ENCODE data around the gene ZBTB20. TPM values are rescaled to one million over a fixed set of nuclear protein-coding genes. Genes with fewer than 3 reads are reported as not detected.

The ZBTB20 gene
- total RNA-seq, 2 experiments from 2014 or later, result 5.2 to 6.4 TPM

- no peaks in the 10 kb centered on the region for H3K27me3 Mint-ChIP-seq
- H3K9me3 Mint-ChIP-seq (ENCODE audit: low read depth), result no peaks in the 10 kb centered on the region
- no peaks in the 10 kb centered on the region for H3K36me3 Mint-ChIP-seq (ENCODE audit: low read depth)
- H3K4me3 Mint-ChIP-seq, result no peak overlapping the region
- intact Hi-C loops (cut with DNase I, micrococcal nuclease), result no loop called here
- H3K4me1 Mint-ChIP-seq, result peaks cover 35% of the 10 kb centered on the region
- DNase-seq, result no peak
- ATAC-seq, result no peak
- H3K27ac Mint-ChIP-seq, result no peak overlapping the region
- POLR2A ChIA-PET, result no interaction called here
- CTCF ChIA-PET, result interaction anchor here (0.7 to 6.1 kb wide), 9 partner anchors 12 to 270 kb away, joined by 3 to 89 read pairs (median 4); no protein-coding TSS in a partner anchor
Observed at GRCh38 chr3:114420072-114420471, 727.0 kb downstream of the ZBTB20 start.

DNA sequence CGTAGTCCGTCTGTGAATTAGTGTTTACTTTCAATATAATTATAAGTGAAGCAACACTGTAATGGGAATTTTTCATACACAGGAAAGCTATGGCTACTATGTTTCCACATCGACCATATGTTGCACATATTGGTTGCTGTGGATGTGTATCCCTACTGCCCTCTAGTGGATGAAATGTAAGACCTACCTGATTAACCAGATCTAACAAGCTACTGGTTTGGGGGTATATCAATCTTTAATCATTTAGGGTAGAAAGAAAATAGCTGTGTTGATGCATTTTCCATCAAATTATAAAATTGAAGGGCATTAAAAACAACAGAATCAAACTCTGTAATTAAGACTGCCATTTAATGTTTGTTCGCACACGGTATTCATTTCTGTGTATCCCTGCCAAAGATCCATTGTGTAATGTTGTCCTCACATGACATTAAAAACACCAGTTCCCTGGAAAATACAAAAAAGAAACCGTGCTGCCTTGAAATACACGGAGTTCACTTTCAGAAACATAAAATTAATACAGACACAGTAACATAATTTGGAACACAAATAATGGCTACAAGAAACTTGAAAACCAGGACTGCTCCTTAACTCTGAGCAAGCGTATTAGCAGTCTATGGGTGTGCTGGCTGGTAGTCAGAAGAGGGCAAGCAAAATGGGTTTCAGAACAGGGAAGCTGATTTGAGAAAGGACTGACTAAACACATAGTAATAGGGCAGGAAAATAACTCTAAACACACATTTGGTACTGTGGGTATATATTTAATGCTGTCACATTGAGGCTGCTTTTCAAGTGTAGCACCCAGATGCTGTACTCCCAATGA is 728.2 kb downstream of the ZBTB20 start:
- no peaks in the 10 kb centered on the region for H3K9me3 Mint-ChIP-seq (ENCODE audit: low read depth)
- H3K36me3 Mint-ChIP-seq (ENCODE audit: low read depth), result no peaks in the 10 kb centered on the region
- ChIA-PET POLR2A (interaction anchor here (0.7 to 1.2 kb wide), 3 partner anchors 108 to 200 kb away, joined by 3 to 5 read pairs (median 3); no protein-coding TSS in a partner anchor), CTCF (interaction anchor here (0.5 to 6.1 kb wide), 34 partner anchors 10 to 858 kb away, joined by 3 to 89 read pairs (median 4); partner anchors contain the start of gene TIGIT)
- peak overlapping the region; percentile 29 for H3K4me3 Mint-ChIP-seq
- intact Hi-C loops (cut with DNase I, micrococcal nuclease), result loop anchor here (1.0 to 10.0 kb wide), 15 partner anchors 35 to 1366 kb away; partner anchors contain the start of genes ATP6V1A (in 1 of the 2) and ZBTB20 (in 1 of the 2)
- H3K27ac Mint-ChIP-seq, result peak overlapping the region; percentile 79
- ATAC-seq (peak; percentile 70), DNase-seq (no peak)
- peaks cover 35% of the 10 kb centered on the region for H3K4me1 Mint-ChIP-seq
- H3K27me3 Mint-ChIP-seq, result no peaks in the 10 kb centered on the region

- Mint-ChIP-seq H3K27me3 (no peaks in the 10 kb centered on the region), H3K9me3 (ENCODE audit: low read depth) (no peaks in the 10 kb centered on the region), H3K4me3 (peak overlapping the region; percentile 29), H3K36me3 (ENCODE audit: low read depth) (no peaks in the 10 kb centered on the region), H3K27ac (peak overlapping the region; percentile 79), H3K4me1 (peaks cover 40% of the 10 kb centered on the region)
- intact Hi-C loops (cut with DNase I, micrococcal nuclease), result loop anchor here (1.0 to 10.0 kb wide), 14 partner anchors 34 to 1367 kb away; partner anchors contain the start of genes ATP6V1A (in 1 of the 2) and ZBTB20 (in 1 of the 2)
- CTCF ChIA-PET, result interaction anchor here (0.5 to 6.1 kb wide), 31 partner anchors 9 to 507 kb away, joined by 3 to 89 read pairs (median 4); partner anchors contain the start of gene TIGIT
- ATAC-seq (peak; percentile 93), DNase-seq (no peak)
- POLR2A ChIA-PET, result interaction anchor here (0.5 to 1.2 kb wide), 5 partner anchors 36 to 203 kb away, joined by 3 to 9 read pairs (median 3); no protein-coding TSS in a partner anchor
Observed at GRCh38 chr3:114418107-114418506, 729.0 kb downstream of the ZBTB20 start.

DNA sequence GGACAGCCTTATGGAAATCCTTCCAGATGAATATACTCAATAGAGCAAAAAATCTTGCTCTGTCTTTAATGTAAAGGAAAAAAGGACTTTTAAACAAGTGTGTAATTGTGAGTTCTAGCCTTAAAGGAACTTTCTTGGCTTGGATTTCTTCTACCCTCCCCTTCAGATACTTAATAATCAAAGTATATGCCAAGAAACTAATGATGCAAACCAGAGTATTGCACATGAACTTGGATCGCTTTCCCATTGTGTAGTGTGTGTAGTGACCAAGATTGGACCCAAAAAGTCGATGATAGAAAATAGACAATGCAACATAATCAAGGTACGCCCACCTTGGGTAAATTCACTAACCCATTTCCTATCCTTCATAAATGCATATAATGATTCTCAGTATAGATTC is 729.4 kb downstream of the ZBTB20 start:
- ATAC-seq (no peak), DNase-seq (no peak)
- intact Hi-C loops (cut with DNase I, micrococcal nuclease), result loop anchor here (1.0 to 10.0 kb wide), 14 partner anchors 33 to 1367 kb away; partner anchors contain the start of genes ATP6V1A (in 1 of the 2) and ZBTB20 (in 1 of the 2)
- Mint-ChIP-seq H3K27ac (peak overlapping the region; percentile 32), H3K9me3 (ENCODE audit: low read depth) (no peaks in the 10 kb centered on the region), H3K4me1 (peaks cover 42% of the 10 kb centered on the region), H3K27me3 (no peaks in the 10 kb centered on the region), H3K4me3 (no peak overlapping the region), H3K36me3 (ENCODE audit: low read depth) (no peaks in the 10 kb centered on the region)
- ChIA-PET CTCF (interaction anchor here (0.6 to 6.1 kb wide), 18 partner anchors 8 to 507 kb away, joined by 3 to 89 read pairs (median 8); partner anchors contain the start of gene TIGIT), POLR2A (interaction anchor here (0.5 to 1.2 kb wide), 3 partner anchors 37 to 203 kb away, joined by 3 to 9 read pairs (median 3); no protein-coding TSS in a partner anchor)

DNA sequence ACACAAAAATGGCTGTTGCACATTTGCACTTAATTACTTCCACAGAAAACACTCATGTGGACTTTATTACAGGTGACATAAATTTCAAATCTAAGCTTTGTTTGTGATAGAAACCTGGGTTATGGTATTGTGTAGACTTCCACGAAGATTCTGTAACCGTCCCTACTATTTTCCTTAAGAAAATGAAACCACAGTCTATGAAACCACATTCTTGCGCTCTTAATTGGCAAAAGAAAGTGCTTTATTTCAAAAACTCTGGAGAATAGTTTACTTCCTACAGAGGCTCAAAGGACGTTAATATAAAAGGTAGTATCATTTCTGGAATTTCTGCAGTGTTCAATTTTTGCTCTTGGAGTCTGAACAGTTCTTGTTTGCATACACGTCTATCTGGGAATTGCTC is 729.8 kb downstream of the ZBTB20 start:
- no peak for DNase-seq
- Mint-ChIP-seq H3K27me3 (no peaks in the 10 kb centered on the region), H3K4me1 (peaks cover 44% of the 10 kb centered on the region), H3K27ac (no peak overlapping the region), H3K36me3 (ENCODE audit: low read depth) (no peaks in the 10 kb centered on the region), H3K9me3 (ENCODE audit: low read depth) (no peaks in the 10 kb centered on the region), H3K4me3 (no peak overlapping the region)
- ATAC-seq, result no peak
- CTCF ChIA-PET, result interaction anchor here (0.9 to 6.1 kb wide), 6 partner anchors 22 to 203 kb away, joined by 3 to 89 read pairs (median 8); no protein-coding TSS in a partner anchor
- POLR2A ChIA-PET, result no interaction called here
- intact Hi-C loops (cut with DNase I, micrococcal nuclease), result loop anchor here (5.0 to 10.0 kb wide), 4 partner anchors 110 to 1368 kb away; partner anchors contain the start of gene ZBTB20 (in 1 of the 2)

GRCh38 chr3:114411811-114412803 is 735.0 kb downstream of the ZBTB20 start:
- no peaks in the 10 kb centered on the region for H3K27me3 Mint-ChIP-seq
- ChIA-PET CTCF (interaction anchor here (0.7 to 2.2 kb wide), 2 partner anchors 17 to 270 kb away, joined by 3 to 6 read pairs; no protein-coding TSS in a partner anchor), POLR2A (no interaction called here)
- H3K36me3 Mint-ChIP-seq (ENCODE audit: low read depth), result no peaks in the 10 kb centered on the region
- peak overlapping the region; percentile 48 for H3K27ac Mint-ChIP-seq
- H3K9me3 Mint-ChIP-seq (ENCODE audit: low read depth), result no peaks in the 10 kb centered on the region
- ATAC-seq (peak; percentile 95), DNase-seq (peak; percentile 59)
- H3K4me3 Mint-ChIP-seq, result no peak overlapping the region
- H3K4me1 Mint-ChIP-seq, result peaks cover 25% of the 10 kb centered on the region
- intact Hi-C loops (cut with DNase I, micrococcal nuclease), result loop anchor here (1.0 to 10.0 kb wide), 4 partner anchors 28 to 1373 kb away; partner anchors contain the start of gene ZBTB20 (in 1 of the 2)

DNA sequence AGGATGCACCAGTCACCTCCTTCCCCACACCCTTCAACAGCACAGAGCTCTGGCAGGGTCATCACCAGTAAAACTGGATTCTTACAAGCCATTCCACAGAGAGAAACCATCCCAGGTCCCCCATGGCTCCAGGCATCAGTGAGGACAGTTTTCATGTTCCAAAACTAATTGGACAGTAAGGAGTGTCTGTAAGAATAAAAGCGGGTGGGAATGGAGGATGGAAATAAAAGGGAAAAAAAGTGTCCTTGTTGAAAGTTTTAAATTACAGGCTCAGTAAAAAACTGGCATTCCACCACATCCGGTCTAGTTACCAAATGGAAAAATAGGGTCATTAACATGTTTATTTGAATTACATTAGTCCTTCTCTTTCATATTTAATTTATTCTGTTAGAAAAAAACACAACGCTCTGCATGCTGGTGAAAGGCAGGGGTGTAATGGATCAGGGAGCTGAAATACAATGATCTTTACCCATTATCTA is 735.9 kb downstream of the ZBTB20 start:
- H3K27ac Mint-ChIP-seq, result no peak overlapping the region
- no peaks in the 10 kb centered on the region for H3K27me3 Mint-ChIP-seq
- ATAC-seq (no peak), DNase-seq (no peak)
- H3K9me3 Mint-ChIP-seq (ENCODE audit: low read depth), result no peaks in the 10 kb centered on the region
- H3K4me1 Mint-ChIP-seq, result peaks cover 20% of the 10 kb centered on the region
- POLR2A ChIA-PET, result no interaction called here
- no peak overlapping the region for H3K4me3 Mint-ChIP-seq
- CTCF ChIA-PET, result interaction anchor here (0.6 to 0.8 kb wide), 2 partner anchors 10 to 173 kb away, joined by 3 read pairs; no protein-coding TSS in a partner anchor
- no peaks in the 10 kb centered on the region for H3K36me3 Mint-ChIP-seq (ENCODE audit: low read depth)
- intact Hi-C loops (cut with DNase I, micrococcal nuclease), result loop anchor here (10.0 kb wide), 3 partner anchors 566 to 1374 kb away; partner anchors contain the start of gene ZBTB20 (in 1 of the 2)

DNA sequence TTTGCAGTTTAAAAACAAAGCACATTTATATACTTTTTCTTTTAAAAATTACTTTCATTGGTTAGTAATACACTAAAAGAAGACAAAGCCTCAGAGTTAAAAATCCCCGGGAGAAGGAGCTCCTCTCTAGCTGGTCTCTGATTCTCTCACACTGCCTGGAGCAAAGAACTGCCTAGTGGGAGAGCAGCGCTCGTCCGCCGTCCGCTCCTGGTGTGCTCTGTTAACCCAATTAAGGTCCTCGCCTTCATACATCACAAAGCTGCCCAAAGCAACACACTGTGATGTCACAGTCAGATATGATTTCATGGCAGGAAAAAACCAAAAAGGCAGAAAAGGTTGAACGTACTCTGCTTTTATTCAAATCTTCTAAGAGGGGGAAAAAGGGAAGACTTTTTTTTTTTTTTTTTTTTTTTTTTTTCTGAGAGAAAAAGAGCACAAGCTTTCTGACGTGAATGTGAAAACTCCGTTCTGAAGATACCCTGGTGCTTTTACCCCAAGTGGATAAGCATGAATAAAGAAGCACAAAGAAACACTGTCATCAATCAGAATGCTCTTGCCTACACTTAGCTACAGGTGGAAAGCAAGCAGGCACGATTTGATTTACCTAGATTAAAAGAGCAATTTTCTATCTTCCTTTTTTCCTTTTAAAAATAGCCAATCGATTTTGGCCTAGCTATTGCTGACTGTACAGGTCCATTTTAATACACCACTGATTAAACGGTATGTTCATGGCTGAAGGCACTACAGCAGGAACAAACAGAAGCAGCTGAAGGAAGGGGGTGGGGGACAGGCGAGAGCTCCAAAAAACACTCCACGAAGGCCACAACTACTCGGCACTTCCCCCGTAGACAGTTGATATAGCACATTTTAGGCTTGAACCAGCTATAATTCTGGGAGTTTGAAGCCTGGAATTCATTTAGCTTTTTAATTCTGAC is 738.1 kb downstream of the ZBTB20 start:
- ChIA-PET POLR2A (no interaction called here), CTCF (interaction anchor here (0.7 to 2.1 kb wide), 5 partner anchors 9 to 591 kb away, joined by 3 to 8 read pairs (median 3); no protein-coding TSS in a partner anchor)
- no peak for DNase-seq
- H3K36me3 Mint-ChIP-seq (ENCODE audit: low read depth), result no peaks in the 10 kb centered on the region
- H3K4me3 Mint-ChIP-seq, result no peak overlapping the region
- intact Hi-C loops (cut with DNase I, micrococcal nuclease), result no loop called here
- H3K4me1 Mint-ChIP-seq, result peaks cover 20% of the 10 kb centered on the region
- no peak for ATAC-seq
- no peak overlapping the region for H3K27ac Mint-ChIP-seq
- no peaks in the 10 kb centered on the region for H3K27me3 Mint-ChIP-seq
- H3K9me3 Mint-ChIP-seq (ENCODE audit: low read depth), result no peaks in the 10 kb centered on the region

GRCh38 chr3:114406922-114407321 is 740.2 kb downstream of the ZBTB20 start:
- intact Hi-C loops (cut with DNase I, micrococcal nuclease), result no loop called here
- ChIA-PET CTCF (interaction anchor here (0.7 to 3.4 kb wide), 3 partner anchors 12 to 254 kb away, joined by 3 to 15 read pairs (median 3); no protein-coding TSS in a partner anchor), POLR2A (no interaction called here)
- Mint-ChIP-seq H3K36me3 (ENCODE audit: low read depth) (no peaks in the 10 kb centered on the region), H3K27me3 (no peaks in the 10 kb centered on the region), H3K9me3 (ENCODE audit: low read depth) (no peaks in the 10 kb centered on the region), H3K27ac (no peak overlapping the region), H3K4me3 (no peak overlapping the region), H3K4me1 (peaks cover 5% of the 10 kb centered on the region)
- no peak for DNase-seq
- ATAC-seq, result no peak
